Measurements from ENCODE around the gene GPR157.

The GPR157 gene

GRCh38 chr1:9093581-9093980 is 35.3 kb downstream of the GPR157 start:
- H3K27ac ChIP-seq (ENCODE audit: low read depth, low read length), result no peak overlapping the region
- no CpG with 5 or more reads among the region's 6 CpGs for WGBS (ENCODE audit: extremely low coverage, insufficient coverage, insufficient read length)

GRCh38 chr1:9093091-9093490 is 35.8 kb downstream of the GPR157 start:
- Histone ChIP-seq H3K4ac (ENCODE audit: low read depth, low read length) (no peak overlapping the region), H2BK12ac (ENCODE audit: low read length) (no peak overlapping the region), H3K79me2 (ENCODE audit: control insufficient read depth, insufficient read depth, low read length, poor library complexity) (no peaks in the 10 kb centered on the region), H3K9ac (ENCODE audit: low read length) (no peak overlapping the region), H3K27ac (ENCODE audit: low read depth, low read length) (no peak overlapping the region), H3K4me1 (ENCODE audit: control insufficient read depth in 1 of 2, insufficient read depth in 2 of 2, low read length in 2 of 2) (no peaks in the 10 kb centered on the region), H2AK5ac (ENCODE audit: low read length) (no peak overlapping the region), H2BK120ac (ENCODE audit: insufficient read depth, low read length, poor library complexity) (no peak overlapping the region), H3K18ac (ENCODE audit: low read length) (no peak overlapping the region), H2AFZ (ENCODE audit: insufficient read depth, low read length, poor library complexity) (no peak overlapping the region), H3K27me3 (ENCODE audit: insufficient read depth, low read length) (no peaks in the 10 kb centered on the region), H3K4me3 (ENCODE audit: low read depth, low read length) (no peak overlapping the region), H4K8ac (ENCODE audit: low read depth, low read length) (no peak overlapping the region), H3K23ac (ENCODE audit: low read length) (no peak overlapping the region), H3K36me3 (ENCODE audit: control insufficient read depth in 1 of 2, insufficient read depth in 2 of 2, low read length in 2 of 2) (no peaks in the 10 kb centered on the region), H3K4me2 (ENCODE audit: low read length) (no peak overlapping the region), H2BK5ac (ENCODE audit: low read depth, low read length, poor library complexity) (no peak overlapping the region), H4K12ac (ENCODE audit: low read depth, low read length) (no peak overlapping the region), H3K9me3 (ENCODE audit: insufficient read depth, low read depth, low read length) (peaks cover 4% of the 10 kb centered on the region), H3K79me1 (ENCODE audit: low read length) (no peaks in the 10 kb centered on the region), H4K91ac (ENCODE audit: low read depth, low read length) (no peak overlapping the region), H3K14ac (ENCODE audit: low read length) (no peak overlapping the region)
- DNase-seq, result no peak
- no CpG with 5 or more reads among the region's 6 CpGs for WGBS (ENCODE audit: extremely low coverage, insufficient coverage, insufficient read length)

More at GRCh38 chr1:9093581-9093980, 35.3 kb downstream of the GPR157 start:
- no peak overlapping the region for H2AFZ ChIP-seq (ENCODE audit: insufficient read depth, low read length, poor library complexity)
- no peak overlapping the region for H3K4ac ChIP-seq (ENCODE audit: low read depth, low read length)
- no peak overlapping the region for H2BK120ac ChIP-seq (ENCODE audit: insufficient read depth, low read length, poor library complexity)
- no peak overlapping the region for H3K9ac ChIP-seq (ENCODE audit: low read length)
- H3K79me1 ChIP-seq (ENCODE audit: low read length), result no peaks in the 10 kb centered on the region
- H3K4me2 ChIP-seq (ENCODE audit: low read length), result no peak overlapping the region
- H3K18ac ChIP-seq (ENCODE audit: low read length), result no peak overlapping the region
- H4K12ac ChIP-seq (ENCODE audit: low read depth, low read length), result no peak overlapping the region
- H3K14ac ChIP-seq (ENCODE audit: low read length), result no peak overlapping the region
- no peaks in the 10 kb centered on the region for H3K27me3 ChIP-seq (ENCODE audit: insufficient read depth, low read length)
- no peak overlapping the region for H2AK5ac ChIP-seq (ENCODE audit: low read length)
- no peaks in the 10 kb centered on the region for H3K4me1 ChIP-seq (ENCODE audit: control insufficient read depth in 1 of 2, insufficient read depth in 2 of 2, low read length in 2 of 2)
- peaks cover 4% of the 10 kb centered on the region for H3K9me3 ChIP-seq (ENCODE audit: insufficient read depth, low read depth, low read length)
- no peak overlapping the region for H2BK5ac ChIP-seq (ENCODE audit: low read depth, low read length, poor library complexity)
- H3K36me3 ChIP-seq (ENCODE audit: control insufficient read depth in 1 of 2, insufficient read depth in 2 of 2, low read length in 2 of 2), result no peaks in the 10 kb centered on the region
- no peak overlapping the region for H2BK12ac ChIP-seq (ENCODE audit: low read length)
- H3K23ac ChIP-seq (ENCODE audit: low read length), result no peak overlapping the region
- no peak overlapping the region for H4K91ac ChIP-seq (ENCODE audit: low read depth, low read length)
- DNase-seq, result no peak
- no peak overlapping the region for H4K8ac ChIP-seq (ENCODE audit: low read depth, low read length)
- H3K79me2 ChIP-seq (ENCODE audit: control insufficient read depth, insufficient read depth, low read length, poor library complexity), result no peaks in the 10 kb centered on the region
- no peak overlapping the region for H3K4me3 ChIP-seq (ENCODE audit: low read depth, low read length)

GRCh38 chr1:9088807-9089206 is 40.1 kb downstream of the GPR157 start:
- H4K12ac ChIP-seq (ENCODE audit: low read depth, low read length), result no peak overlapping the region
- H3K79me1 ChIP-seq (ENCODE audit: low read length), result no peaks in the 10 kb centered on the region
- no peak overlapping the region for H3K27ac ChIP-seq (ENCODE audit: low read depth, low read length)
- H2AFZ ChIP-seq (ENCODE audit: insufficient read depth, low read length, poor library complexity), result no peak overlapping the region
- no peak overlapping the region for H2BK120ac ChIP-seq (ENCODE audit: insufficient read depth, low read length, poor library complexity)
- no CpG with 5 or more reads among the region's 4 CpGs for WGBS (ENCODE audit: extremely low coverage, insufficient coverage, insufficient read length)
- no peak overlapping the region for H3K18ac ChIP-seq (ENCODE audit: low read length)
- H3K9ac ChIP-seq (ENCODE audit: low read length), result no peak overlapping the region
- no peak overlapping the region for H4K91ac ChIP-seq (ENCODE audit: low read depth, low read length)
- H3K4me1 ChIP-seq (ENCODE audit: control insufficient read depth in 1 of 2, insufficient read depth in 2 of 2, low read length in 2 of 2), result peaks cover 0 to 2% of the 10 kb centered on the region in 2 experiments
- no peak overlapping the region for H3K4me2 ChIP-seq (ENCODE audit: low read length)
- H3K4ac ChIP-seq (ENCODE audit: low read depth, low read length), result no peak overlapping the region
- no peak overlapping the region for H3K23ac ChIP-seq (ENCODE audit: low read length)
- no peaks in the 10 kb centered on the region for H3K27me3 ChIP-seq (ENCODE audit: insufficient read depth, low read length)
- DNase-seq, result no peak
- no peak overlapping the region for H2AK5ac ChIP-seq (ENCODE audit: low read length)
- H3K4me3 ChIP-seq (ENCODE audit: low read depth, low read length), result no peak overlapping the region
- no peak overlapping the region for H2BK5ac ChIP-seq (ENCODE audit: low read depth, low read length, poor library complexity)
- no peaks in the 10 kb centered on the region for H3K79me2 ChIP-seq (ENCODE audit: control insufficient read depth, insufficient read depth, low read length, poor library complexity)
- no peak overlapping the region for H4K8ac ChIP-seq (ENCODE audit: low read depth, low read length)
- H3K14ac ChIP-seq (ENCODE audit: low read length), result no peak overlapping the region
- no peaks in the 10 kb centered on the region for H3K36me3 ChIP-seq (ENCODE audit: control insufficient read depth in 1 of 2, insufficient read depth in 2 of 2, low read length in 2 of 2)
- H2BK12ac ChIP-seq (ENCODE audit: low read length), result no peak overlapping the region
- H3K9me3 ChIP-seq (ENCODE audit: insufficient read depth, low read depth, low read length), result peaks cover 1% of the 10 kb centered on the region

- Histone ChIP-seq H3K4me3 (ENCODE audit: low read depth, low read length) (no peak overlapping the region), H2AFZ (ENCODE audit: insufficient read depth, low read length, poor library complexity) (no peak overlapping the region), H3K14ac (ENCODE audit: low read length) (no peak overlapping the region), H3K36me3 (ENCODE audit: control insufficient read depth in 1 of 2, insufficient read depth in 2 of 2, low read length in 2 of 2) (no peaks in the 10 kb centered on the region), H3K27ac (ENCODE audit: low read depth, low read length) (no peak overlapping the region), H3K27me3 (ENCODE audit: insufficient read depth, low read length) (no peaks in the 10 kb centered on the region), H3K79me2 (ENCODE audit: control insufficient read depth, insufficient read depth, low read length, poor library complexity) (no peaks in the 10 kb centered on the region), H3K79me1 (ENCODE audit: low read length) (no peaks in the 10 kb centered on the region), H2AK5ac (ENCODE audit: low read length) (no peak overlapping the region), H3K9ac (ENCODE audit: low read length) (no peak overlapping the region), H3K4me1 (ENCODE audit: control insufficient read depth in 1 of 2, insufficient read depth in 2 of 2, low read length in 2 of 2) (peaks cover 0 to 2% of the 10 kb centered on the region in 2 experiments), H4K91ac (ENCODE audit: low read depth, low read length) (no peak overlapping the region), H3K18ac (ENCODE audit: low read length) (no peak overlapping the region), H2BK12ac (ENCODE audit: low read length) (no peak overlapping the region), H3K4ac (ENCODE audit: low read depth, low read length) (no peak overlapping the region), H2BK5ac (ENCODE audit: low read depth, low read length, poor library complexity) (no peak overlapping the region), H3K4me2 (ENCODE audit: low read length) (no peak overlapping the region), H3K23ac (ENCODE audit: low read length) (no peak overlapping the region), H4K8ac (ENCODE audit: low read depth, low read length) (no peak overlapping the region), H2BK120ac (ENCODE audit: insufficient read depth, low read length, poor library complexity) (no peak overlapping the region), H4K12ac (ENCODE audit: low read depth, low read length) (no peak overlapping the region), H3K9me3 (ENCODE audit: insufficient read depth, low read depth, low read length) (no peaks in the 10 kb centered on the region)
- WGBS (ENCODE audit: extremely low coverage, insufficient coverage, insufficient read length), result no CpG with 5 or more reads among the region's 12 CpGs
- no peak for DNase-seq
Observed at GRCh38 chr1:9087411-9088125, 41.3 kb downstream of the GPR157 start.
